ENCODE results near the gene TLX3.

TLX3 gene

DNA sequence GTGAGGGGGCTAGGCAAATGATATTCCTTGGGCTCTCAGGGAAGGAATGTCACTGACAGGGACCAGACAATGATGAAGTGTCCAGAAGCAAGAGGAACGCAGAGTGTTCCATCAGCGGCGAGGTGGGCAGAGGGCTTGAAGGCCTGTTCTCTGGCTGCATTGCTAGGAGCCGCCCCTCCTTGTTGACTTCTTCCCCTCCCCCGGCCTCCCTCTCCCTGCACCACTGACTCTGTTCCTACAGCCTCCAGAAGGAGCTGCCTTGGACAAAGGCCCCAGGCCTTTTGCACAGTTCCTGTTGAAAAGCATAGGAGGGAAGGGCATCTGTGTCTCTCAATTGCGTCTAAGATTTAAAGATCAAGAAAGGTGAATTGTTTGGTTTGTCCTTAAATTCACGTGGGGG, 12.4 kb downstream of the TLX3 start:
- H3K4me3 ChIP-seq (ENCODE audit: control insufficient read depth, low read depth, low read length) = no peak overlapping the region
- no peak for DNase-seq (ENCODE audit: low read depth)
- TF ChIP-seq CTCF (conservative IDR thresholded peaks at IDR 0.05; ENCODE audit: control insufficient read depth, insufficient read depth, low read depth, low read length) = no peak

GRCh38 chr5:171322527-171322926, 13.5 kb downstream of the TLX3 start:
- DNase-seq (ENCODE audit: low read depth) = no peak

GRCh38 chr5:171323007-171323406, 14.0 kb downstream of the TLX3 start:
- no peak overlapping the region for H3K4me3 ChIP-seq (ENCODE audit: control insufficient read depth, low read depth, low read length)
- no peak for TF ChIP-seq CTCF (conservative IDR thresholded peaks at IDR 0.05; ENCODE audit: control insufficient read depth, insufficient read depth, low read depth, low read length)
- DNase-seq (ENCODE audit: low read depth) = no peak

More at GRCh38 chr5:171322527-171322926, 13.5 kb downstream of the TLX3 start:
- no peak for TF ChIP-seq CTCF (conservative IDR thresholded peaks at IDR 0.05; ENCODE audit: control insufficient read depth, insufficient read depth, low read depth, low read length)
- H3K4me3 ChIP-seq (ENCODE audit: control insufficient read depth, low read depth, low read length) = no peak overlapping the region

DNA sequence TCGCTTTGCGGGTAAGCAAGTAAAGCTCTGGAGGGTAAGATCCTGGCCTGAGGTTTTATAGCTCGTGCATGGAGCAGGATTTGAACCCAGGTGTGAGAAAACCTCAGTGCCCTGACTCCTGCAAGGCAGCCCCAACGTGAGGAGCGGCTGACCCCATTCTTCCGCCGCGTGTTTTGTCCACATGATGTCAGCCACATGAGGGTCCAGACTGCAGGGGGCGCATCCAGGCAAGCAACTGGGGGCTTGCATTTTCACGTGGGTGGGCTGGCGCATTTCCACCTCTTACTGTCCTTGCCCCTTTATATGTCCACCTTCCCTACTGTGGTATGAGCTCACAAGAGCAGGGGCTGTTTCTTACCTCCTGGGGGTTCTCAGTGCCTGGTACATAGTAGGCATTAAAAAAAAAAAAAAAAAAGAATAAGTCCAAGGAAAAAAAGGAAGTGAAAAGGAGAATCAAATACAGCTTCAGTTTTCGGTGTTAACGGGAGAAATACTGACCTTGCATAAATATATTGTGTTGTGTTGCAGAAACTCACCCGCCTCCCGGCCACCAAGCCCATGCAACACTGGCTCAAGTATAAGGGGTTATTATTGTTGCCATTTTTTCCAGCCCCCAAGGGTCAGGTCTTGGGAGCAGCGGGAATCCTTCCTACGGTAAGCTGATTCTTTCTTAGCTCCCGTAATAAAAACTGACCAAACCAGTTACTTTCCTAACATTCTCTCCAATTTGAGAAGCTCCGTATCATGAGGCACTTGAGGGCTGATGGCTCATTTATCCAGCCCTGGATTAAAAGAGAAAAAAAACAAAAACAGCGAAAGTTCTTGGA, 15.0 kb downstream of the TLX3 start:
- no peak for DNase-seq (ENCODE audit: low read depth)
- H3K4me3 ChIP-seq (ENCODE audit: control insufficient read depth, low read depth, low read length) = no peak overlapping the region
- no peak for TF ChIP-seq CTCF (conservative IDR thresholded peaks at IDR 0.05; ENCODE audit: control insufficient read depth, insufficient read depth, low read depth, low read length)

DNA sequence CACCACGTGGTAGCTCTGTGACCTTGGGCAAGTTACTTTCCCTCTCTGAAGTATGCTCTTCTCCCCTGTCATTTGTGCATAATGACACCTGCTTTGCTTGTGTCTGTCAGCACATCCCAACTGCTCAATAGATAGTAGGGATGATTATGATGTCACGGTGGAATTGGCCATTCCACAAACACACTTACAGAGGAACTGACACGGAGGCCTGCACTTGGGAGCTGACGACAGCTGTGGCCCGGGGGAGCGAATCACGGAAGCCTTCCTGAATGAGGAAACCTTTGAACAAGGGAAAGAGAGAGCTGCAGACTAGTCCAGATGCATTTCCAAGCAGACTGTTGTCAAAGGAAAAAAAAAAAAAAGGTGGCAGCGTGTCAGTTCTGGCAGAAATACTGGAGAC, 21.0 kb downstream of the TLX3 start:
- TF ChIP-seq CTCF (conservative IDR thresholded peaks at IDR 0.05; ENCODE audit: control insufficient read depth, insufficient read depth, low read depth, low read length) = no peak
- no peak overlapping the region for H3K4me3 ChIP-seq (ENCODE audit: control insufficient read depth, low read depth, low read length)
- no peak for DNase-seq (ENCODE audit: low read depth)

DNA sequence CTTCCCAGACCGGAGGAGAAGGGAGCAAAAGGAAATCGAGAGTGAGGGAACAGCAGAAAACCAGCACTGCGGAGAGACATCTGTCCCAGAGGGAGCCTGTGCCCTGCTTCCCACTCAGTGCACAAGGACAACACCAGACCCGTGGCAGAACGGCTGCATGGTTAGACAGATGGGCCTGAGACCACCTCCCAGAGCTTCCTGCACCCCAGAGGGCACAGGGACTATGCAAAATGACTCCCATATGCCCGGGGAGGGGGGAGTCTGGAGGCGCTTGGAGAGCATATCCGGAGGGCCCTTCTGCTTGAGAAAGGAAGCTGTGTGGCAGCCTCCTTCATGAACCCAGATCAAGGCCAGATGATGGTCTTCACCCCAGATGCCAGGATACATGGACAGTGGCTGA, 26.6 kb downstream of the TLX3 start:
- no peak for DNase-seq (ENCODE audit: low read depth)
- no peak overlapping the region for H3K4me3 ChIP-seq (ENCODE audit: control insufficient read depth, low read depth, low read length)
- TF ChIP-seq CTCF (conservative IDR thresholded peaks at IDR 0.05; ENCODE audit: control insufficient read depth, insufficient read depth, low read depth, low read length) = no peak

All from fibroblast of mammary gland (primary cell).